Measurements from ENCODE around the gene MYO9B. TPM values are rescaled to one million over a fixed set of nuclear protein-coding genes. Genes with fewer than 3 reads are reported as not detected.

MYO9B gene
- total and polyA plus RNA-seq, 2 donors (not counting 1 experiment from before 2014, with no cell fraction given), result 32.5 to 52.5 TPM

- Histone ChIP-seq H2AFZ (ENCODE audit: low read length) (no peak overlapping the region), H3K4me3 (replicated peaks in 1 of 4; ENCODE audit: control extremely low read depth in 1 of 4, insufficient read depth in 1 of 4, low read depth in 3 of 4, low read length in 4 of 4) (no peak overlapping the region), H3K4me2 (ENCODE audit: extremely low read depth, insufficient read depth, low read length) (no peak overlapping the region), H3K4me1 (ENCODE audit: control insufficient read depth, extremely low read depth, insufficient read depth, low read length) (no peaks in the 10 kb centered on the region), H3K27me3 (ENCODE audit: control insufficient read depth, insufficient read depth, low read length) (no peaks in the 10 kb centered on the region), H3K9me3 (ENCODE audit: control insufficient read depth, insufficient read depth, low read depth, low read length) (no peaks in the 10 kb centered on the region), H3K27ac (ENCODE audit: insufficient read depth, low read length) (no peak overlapping the region), H3K36me3 (ENCODE audit: control insufficient read depth, insufficient read depth, low read length) (peaks cover 32% of the 10 kb centered on the region), H3K79me2 (ENCODE audit: control insufficient read depth, insufficient read depth, low read length) (no peaks in the 10 kb centered on the region), H3K9ac (ENCODE audit: insufficient read depth, low read length) (no peak overlapping the region), H4K20me1 (ENCODE audit: control insufficient read depth, extremely low read depth, insufficient read depth, low read length) (no peaks in the 10 kb centered on the region)
- no peak for DNase-seq (ENCODE audit: low read depth in 2 of 2)
- TF ChIP-seq, protein P1, sequence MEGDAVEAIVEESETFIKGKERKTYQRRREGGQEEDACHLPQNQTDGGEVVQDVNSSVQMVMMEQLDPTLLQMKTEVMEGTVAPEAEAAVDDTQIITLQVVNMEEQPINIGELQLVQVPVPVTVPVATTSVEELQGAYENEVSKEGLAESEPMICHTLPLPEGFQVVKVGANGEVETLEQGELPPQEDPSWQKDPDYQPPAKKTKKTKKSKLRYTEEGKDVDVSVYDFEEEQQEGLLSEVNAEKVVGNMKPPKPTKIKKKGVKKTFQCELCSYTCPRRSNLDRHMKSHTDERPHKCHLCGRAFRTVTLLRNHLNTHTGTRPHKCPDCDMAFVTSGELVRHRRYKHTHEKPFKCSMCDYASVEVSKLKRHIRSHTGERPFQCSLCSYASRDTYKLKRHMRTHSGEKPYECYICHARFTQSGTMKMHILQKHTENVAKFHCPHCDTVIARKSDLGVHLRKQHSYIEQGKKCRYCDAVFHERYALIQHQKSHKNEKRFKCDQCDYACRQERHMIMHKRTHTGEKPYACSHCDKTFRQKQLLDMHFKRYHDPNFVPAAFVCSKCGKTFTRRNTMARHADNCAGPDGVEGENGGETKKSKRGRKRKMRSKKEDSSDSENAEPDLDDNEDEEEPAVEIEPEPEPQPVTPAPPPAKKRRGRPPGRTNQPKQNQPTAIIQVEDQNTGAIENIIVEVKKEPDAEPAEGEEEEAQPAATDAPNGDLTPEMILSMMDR (conservative IDR thresholded peaks at IDR 0.05 in 1 of 2, IDR thresholded peaks at IDR 0.05 in 1 of 2; ENCODE audit: low read depth in 1 of 2, low read length in 2 of 2), result no peak
- TF ChIP-seq EZH2 (IDR thresholded peaks at IDR 0.05; ENCODE audit: low read length, missing control alignments), result no peak
Measured at GRCh38 chr19:17183271-17183761, 107.7 kb downstream of the MYO9B start.

- H3K9ac ChIP-seq (ENCODE audit: insufficient read depth, low read length), result no peak overlapping the region
- H4K20me1 ChIP-seq (ENCODE audit: control insufficient read depth, extremely low read depth, insufficient read depth, low read length), result no peaks in the 10 kb centered on the region
Measured at GRCh38 chr19:17183858-17184321, 108.3 kb downstream of the MYO9B start.

DNA sequence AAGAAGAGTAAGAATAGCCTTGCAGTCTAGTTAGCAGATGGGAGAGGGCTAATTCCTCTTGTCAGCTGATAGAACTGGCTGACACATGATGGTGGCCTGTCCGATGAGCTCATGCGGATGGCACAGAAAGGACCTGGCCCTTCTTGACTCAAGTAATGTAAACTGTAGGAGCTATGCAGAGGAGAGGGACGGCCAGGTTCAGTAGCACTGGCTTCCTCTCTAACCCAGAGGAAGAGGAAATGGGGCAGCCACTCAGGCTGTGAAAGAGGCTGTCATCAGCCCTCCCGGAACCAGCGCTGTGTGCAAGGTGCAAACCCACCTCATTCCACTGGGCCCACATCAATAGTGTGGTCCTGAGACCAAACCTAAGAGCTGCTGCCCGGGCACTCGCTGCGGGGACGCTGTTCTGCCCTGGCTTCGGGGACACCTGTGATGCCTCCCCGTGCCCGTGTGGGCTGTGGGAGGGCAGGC is 108.8 kb downstream of the MYO9B start:
- Histone ChIP-seq H2AFZ (ENCODE audit: low read length) (no peak overlapping the region), H3K4me1 (ENCODE audit: control insufficient read depth, extremely low read depth, insufficient read depth, low read length) (no peaks in the 10 kb centered on the region), H3K36me3 (ENCODE audit: control insufficient read depth, insufficient read depth, low read length) (peaks cover 35% of the 10 kb centered on the region), H3K27me3 (ENCODE audit: control insufficient read depth, insufficient read depth, low read length) (no peaks in the 10 kb centered on the region), H3K27ac (ENCODE audit: insufficient read depth, low read length) (no peak overlapping the region), H3K9me3 (ENCODE audit: control insufficient read depth, insufficient read depth, low read depth, low read length) (no peaks in the 10 kb centered on the region), H3K4me3 (replicated peaks in 1 of 4; ENCODE audit: control extremely low read depth in 1 of 4, insufficient read depth in 1 of 4, low read depth in 3 of 4, low read length in 4 of 4) (no peak overlapping the region), H4K20me1 (ENCODE audit: control insufficient read depth, extremely low read depth, insufficient read depth, low read length) (no peaks in the 10 kb centered on the region), H3K79me2 (ENCODE audit: control insufficient read depth, insufficient read depth, low read length) (no peaks in the 10 kb centered on the region), H3K9ac (ENCODE audit: insufficient read depth, low read length) (no peak overlapping the region), H3K4me2 (ENCODE audit: extremely low read depth, insufficient read depth, low read length) (no peak overlapping the region)
- no peak for TF ChIP-seq EZH2 (IDR thresholded peaks at IDR 0.05; ENCODE audit: low read length, missing control alignments)
- TF ChIP-seq, protein P1 (conservative IDR thresholded peaks at IDR 0.05 in 1 of 2, IDR thresholded peaks at IDR 0.05 in 1 of 2; ENCODE audit: low read depth in 1 of 2, low read length in 2 of 2), result no peak
- DNase-seq (ENCODE audit: low read depth in 2 of 2), result no peak

More at GRCh38 chr19:17183858-17184321, 108.3 kb downstream of the MYO9B start:
- Histone ChIP-seq H3K36me3 (ENCODE audit: control insufficient read depth, insufficient read depth, low read length) (peaks cover 32% of the 10 kb centered on the region), H3K4me2 (ENCODE audit: extremely low read depth, insufficient read depth, low read length) (no peak overlapping the region), H3K9me3 (ENCODE audit: control insufficient read depth, insufficient read depth, low read depth, low read length) (no peaks in the 10 kb centered on the region), H2AFZ (ENCODE audit: low read length) (no peak overlapping the region), H3K4me3 (replicated peaks in 1 of 4; ENCODE audit: control extremely low read depth in 1 of 4, insufficient read depth in 1 of 4, low read depth in 3 of 4, low read length in 4 of 4) (no peak overlapping the region), H3K27ac (ENCODE audit: insufficient read depth, low read length) (no peak overlapping the region), H3K79me2 (ENCODE audit: control insufficient read depth, insufficient read depth, low read length) (no peaks in the 10 kb centered on the region), H3K27me3 (ENCODE audit: control insufficient read depth, insufficient read depth, low read length) (no peaks in the 10 kb centered on the region), H3K4me1 (ENCODE audit: control insufficient read depth, extremely low read depth, insufficient read depth, low read length) (no peaks in the 10 kb centered on the region)
- no peak for DNase-seq (ENCODE audit: low read depth in 2 of 2)
- TF ChIP-seq, protein P1 (conservative IDR thresholded peaks at IDR 0.05 in 1 of 2, IDR thresholded peaks at IDR 0.05 in 1 of 2; ENCODE audit: low read depth in 1 of 2, low read length in 2 of 2), result no peak
- no peak for TF ChIP-seq EZH2 (IDR thresholded peaks at IDR 0.05; ENCODE audit: low read length, missing control alignments)
